GM12878 (cell line): Measurements from ENCODE around the gene CAMK2D.

Experiments used
- CTCF ChIP-seq, 3 experiments: IDR thresholded peaks in 2 of 3; conservative IDR thresholded peaks in 1 of 3; 2 replicates each; pipeline ENCODE4 v1.5.1; 2011; ENCODE audit warnings: low read depth in 3 of 3, low read length in 3 of 3, mild to moderate bottlenecking in 3 of 3, control low read depth in 2 of 3, moderate library complexity in 2 of 3, inconsistent platforms in 1 of 3, mixed read lengths in 1 of 3; ENCODE audit not compliant: control insufficient read depth in 2 of 3, insufficient read depth in 1 of 3; ENCODE audit errors: extremely low read depth in 1 of 3
- KDM1A ChIP-seq: fragments of 200-600 bp; sonication (generic); IDR thresholded peaks from 2 replicates; pipeline ENCODE4 v1.6.1; 2016; ENCODE audit warnings: borderline replicate concordance
- MAX ChIP-seq: IDR thresholded peaks from 2 replicates; pipeline ENCODE4 v1.6.1; 2012; ENCODE audit warnings: low read depth, low read length, improper control_type of control experiment
- MEF2B ChIP-seq: fragments of 450-650 bp; IDR thresholded peaks from 2 replicates; pipeline ENCODE4 v1.6.1; 2018; ENCODE audit warnings: mild to moderate bottlenecking, moderate library complexity; ENCODE audit not compliant: partially characterized antibody, poor library complexity, severe bottlenecking
- NBN ChIP-seq: fragments of 450-650 bp; IDR thresholded peaks from 2 replicates; pipeline ENCODE4 v1.6.1; 2016
- REST ChIP-seq: IDR thresholded peaks from 2 replicates; pipeline ENCODE4 v1.6.1; 2012; ENCODE audit warnings: mild to moderate bottlenecking, low read depth, low read length
- SMC3 ChIP-seq: IDR thresholded peaks from 2 replicates; pipeline ENCODE4 v1.6.1; 2011; ENCODE audit warnings: low read length, improper control_type of control experiment, borderline replicate concordance

GRCh38 chr4:113594231-113594556 is 167.3 kb downstream of the CAMK2D start:
- TF ChIP-seq NBN, result no peak
- TF ChIP-seq SMC3, result no peak
- TF ChIP-seq MAX, result no peak
- no peak for TF ChIP-seq REST
- no peak for TF ChIP-seq CTCF (IDR thresholded peaks at IDR 0.05 in 2 of 3, conservative IDR thresholded peaks at IDR 0.05 in 1 of 3; ENCODE audit: control insufficient read depth in 2 of 3, extremely low read depth in 1 of 3, insufficient read depth in 1 of 3, low read depth in 3 of 3, low read length in 3 of 3)
- no peak for TF ChIP-seq KDM1A
- TF ChIP-seq MEF2B, result no peak
